Peyer's patch (tissue), 4 donors: ENCODE measurements around the gene CLASP1. TPM values are rescaled to one million over a fixed set of nuclear protein-coding genes. Genes with fewer than 3 reads are reported as not detected.

ENCODE experiments used
- DNase-seq, 3 donors: peaks; one replicate each; pipeline ENCODE4 v3.0.0-alpha.2; 2017 to 2019
- H3K27ac ChIP-seq, 4 donors: fragments of 200-600 bp; sonication (generic); one replicate each; pipeline ENCODE4 v1.5.1; 2016 to 2019
- H3K27me3 ChIP-seq, 2 donors: fragments of 200-600 bp; sonication (generic); one replicate each; pipeline ENCODE4 v1.5.1; 2019
- H3K36me3 ChIP-seq, 3 donors: fragments of 200-600 bp; sonication (generic); one replicate each; pipeline ENCODE4 v1.5.1; 2016 to 2019
- H3K4me1 ChIP-seq, 4 donors: fragments of 200-600 bp; sonication (generic); one replicate each; pipeline ENCODE4 v1.5.1; 2016 to 2019
- H3K4me3 ChIP-seq, 4 donors: fragments of 200-600 bp; sonication (generic); 1 replicate in 3 of 4; 2 replicates in 1 of 4; pipeline ENCODE4 v1.5.1; 2016 to 2019; ENCODE audit warnings: mild to moderate bottlenecking in 1 of 4
- H3K9me3 ChIP-seq, 4 donors: fragments of 200-600 bp; sonication (generic); one replicate each; pipeline ENCODE4 v1.5.1; 2016 to 2019; ENCODE audit warnings: mild to moderate bottlenecking in 1 of 4
- POLR2A ChIP-seq, 2 donors: fragments of 450-650 bp; IDR thresholded peaks; one replicate each; pipeline ENCODE4 v1.5.1; 2017; ENCODE audit warnings: antibody characterized with exemption in 2 of 2, mild to moderate bottlenecking in 2 of 2, moderate library complexity in 2 of 2
- total RNA-seq, 4 donors: library from RNA; depleted of rRNA; stranded (reverse); fragments of >200 nt; gene quantifications; one replicate each; pipeline ENCODE4 v1.1.0, GENCODE V29; 2016
- TF ChIP-seq, protein P1 (sequence below), 6 experiments: fragments of 450-650 bp in 4 of 6; fragments of 200-600 bp in 2 of 6; sonication (generic) in 1 of 6; IDR thresholded peaks; one replicate each; pipeline ENCODE4 v1.5.1; 2017 to 2019; ENCODE audit warnings: antibody characterized with exemption in 6 of 6, mild to moderate bottlenecking in 3 of 6, moderate library complexity in 1 of 6

CLASP1 gene
- total RNA-seq, 4 donors from 2014 or later: 30.5 to 130 (median 73.7) TPM

GRCh38 chr2:121398853-121399252 is 250.4 kb downstream of the CLASP1 start:
- no peaks in the 10 kb centered on the region for H3K27me3 ChIP-seq
- H3K4me1 ChIP-seq: no peaks in the 10 kb centered on the region
- no peak for TF ChIP-seq POLR2A (IDR thresholded peaks at IDR 0.05)
- TF ChIP-seq, protein P1, sequence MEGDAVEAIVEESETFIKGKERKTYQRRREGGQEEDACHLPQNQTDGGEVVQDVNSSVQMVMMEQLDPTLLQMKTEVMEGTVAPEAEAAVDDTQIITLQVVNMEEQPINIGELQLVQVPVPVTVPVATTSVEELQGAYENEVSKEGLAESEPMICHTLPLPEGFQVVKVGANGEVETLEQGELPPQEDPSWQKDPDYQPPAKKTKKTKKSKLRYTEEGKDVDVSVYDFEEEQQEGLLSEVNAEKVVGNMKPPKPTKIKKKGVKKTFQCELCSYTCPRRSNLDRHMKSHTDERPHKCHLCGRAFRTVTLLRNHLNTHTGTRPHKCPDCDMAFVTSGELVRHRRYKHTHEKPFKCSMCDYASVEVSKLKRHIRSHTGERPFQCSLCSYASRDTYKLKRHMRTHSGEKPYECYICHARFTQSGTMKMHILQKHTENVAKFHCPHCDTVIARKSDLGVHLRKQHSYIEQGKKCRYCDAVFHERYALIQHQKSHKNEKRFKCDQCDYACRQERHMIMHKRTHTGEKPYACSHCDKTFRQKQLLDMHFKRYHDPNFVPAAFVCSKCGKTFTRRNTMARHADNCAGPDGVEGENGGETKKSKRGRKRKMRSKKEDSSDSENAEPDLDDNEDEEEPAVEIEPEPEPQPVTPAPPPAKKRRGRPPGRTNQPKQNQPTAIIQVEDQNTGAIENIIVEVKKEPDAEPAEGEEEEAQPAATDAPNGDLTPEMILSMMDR (IDR thresholded peaks at IDR 0.05): no peak
- peaks cover 0 to 72% (median 0%) of the 10 kb centered on the region in 3 donors for H3K36me3 ChIP-seq
- no peak overlapping the region for H3K4me3 ChIP-seq
- no peak for DNase-seq
- no peak overlapping the region for H3K27ac ChIP-seq
- no peaks in the 10 kb centered on the region for H3K9me3 ChIP-seq

- Histone ChIP-seq H3K27ac (no peak overlapping the region), H3K36me3 (peaks cover 0 to 60% (median 0%) of the 10 kb centered on the region in 3 donors), H3K4me3 (no peak overlapping the region), H3K9me3 (no peaks in the 10 kb centered on the region), H3K4me1 (no peaks in the 10 kb centered on the region), H3K27me3 (no peaks in the 10 kb centered on the region)
- no peak for TF ChIP-seq POLR2A (IDR thresholded peaks at IDR 0.05)
- TF ChIP-seq, protein P1 (IDR thresholded peaks at IDR 0.05): no peak
- no peak for DNase-seq
Measured at GRCh38 chr2:121390082-121390692, 259.1 kb downstream of the CLASP1 start.

DNA sequence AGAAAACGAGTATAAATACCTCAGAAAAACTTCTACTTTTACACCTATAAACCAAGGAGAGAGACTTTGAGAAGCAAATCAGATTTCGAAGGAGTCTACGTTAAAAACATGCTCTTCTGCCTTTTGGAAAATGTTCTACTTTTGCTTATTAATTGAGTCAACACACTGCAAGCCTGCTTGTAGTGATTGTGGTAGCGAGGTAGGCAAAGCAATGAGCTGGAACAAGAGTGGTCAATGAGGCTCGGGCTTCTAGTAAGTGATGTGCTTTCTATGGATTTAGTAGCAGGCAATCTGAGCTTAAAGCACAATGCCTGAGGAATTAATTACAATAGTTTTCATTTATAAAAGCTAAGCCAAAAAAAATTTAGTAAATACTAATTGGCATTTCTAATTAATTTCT is 260.9 kb downstream of the CLASP1 start:
- Histone ChIP-seq H3K4me1 (no peaks in the 10 kb centered on the region), H3K27me3 (no peaks in the 10 kb centered on the region), H3K9me3 (no peaks in the 10 kb centered on the region), H3K4me3 (no peak overlapping the region), H3K36me3 (peaks cover 0 to 60% (median 0%) of the 10 kb centered on the region in 3 donors), H3K27ac (no peak overlapping the region)
- no peak for TF ChIP-seq POLR2A (IDR thresholded peaks at IDR 0.05)
- TF ChIP-seq, protein P1 (IDR thresholded peaks at IDR 0.05): no peak
- DNase-seq: no peak

- H3K27ac ChIP-seq: no peak overlapping the region
- no peak for TF ChIP-seq POLR2A (IDR thresholded peaks at IDR 0.05)
- TF ChIP-seq, protein P1 (IDR thresholded peaks at IDR 0.05): no peak
- no peaks in the 10 kb centered on the region for H3K9me3 ChIP-seq
- H3K36me3 ChIP-seq: peaks cover 0 to 65% (median 0%) of the 10 kb centered on the region in 3 donors
- H3K4me1 ChIP-seq: no peaks in the 10 kb centered on the region
- no peak overlapping the region for H3K4me3 ChIP-seq
- no peaks in the 10 kb centered on the region for H3K27me3 ChIP-seq
- DNase-seq: no peak
Measured at GRCh38 chr2:121387591-121388325, 261.5 kb downstream of the CLASP1 start.

GRCh38 chr2:121386707-121387106 is 262.6 kb downstream of the CLASP1 start:
- DNase-seq: no peak
- H3K36me3 ChIP-seq: peaks cover 0 to 66% (median 0%) of the 10 kb centered on the region in 3 donors
- no peaks in the 10 kb centered on the region for H3K4me1 ChIP-seq

More at GRCh38 chr2:121386707-121387106, 262.6 kb downstream of the CLASP1 start:
- H3K4me3 ChIP-seq: no peak overlapping the region
- no peaks in the 10 kb centered on the region for H3K9me3 ChIP-seq
- no peaks in the 10 kb centered on the region for H3K27me3 ChIP-seq
- no peak overlapping the region for H3K27ac ChIP-seq
- TF ChIP-seq, protein P1 (IDR thresholded peaks at IDR 0.05): no peak
- TF ChIP-seq POLR2A (IDR thresholded peaks at IDR 0.05): no peak
